ENCODE data around the gene TMEM247.

Gene TMEM247

GRCh38 chr2:46458763-46459500 lies 20.4 kb upstream of the TMEM247 start:
- H3K36me3 ChIP-seq (ENCODE audit: insufficient read depth, low read length), result no peaks in the 10 kb centered on the region
- H3K4me1 ChIP-seq (ENCODE audit: control insufficient read depth, insufficient read depth, low read length, unreplicated experiment), result peaks cover 2% of the 10 kb centered on the region
- H2AFZ ChIP-seq (ENCODE audit: low read length, unreplicated experiment), result no peak overlapping the region
- H3K27me3 ChIP-seq (ENCODE audit: insufficient read depth, low read length), result no peaks in the 10 kb centered on the region
- H3K79me2 ChIP-seq (ENCODE audit: control insufficient read depth, insufficient read depth, low read length, unreplicated experiment), result no peaks in the 10 kb centered on the region
- H3K4me3 ChIP-seq (ENCODE audit: low read depth, low read length), result no peak overlapping the region
- H3K27ac ChIP-seq (ENCODE audit: low read depth, low read length), result no peak overlapping the region

- Histone ChIP-seq H3K4me1 (ENCODE audit: control insufficient read depth, insufficient read depth, low read length, unreplicated experiment) (peaks cover 2% of the 10 kb centered on the region), H3K27me3 (ENCODE audit: insufficient read depth, low read length) (no peaks in the 10 kb centered on the region), H3K36me3 (ENCODE audit: insufficient read depth, low read length) (no peaks in the 10 kb centered on the region), H3K79me2 (ENCODE audit: control insufficient read depth, insufficient read depth, low read length, unreplicated experiment) (no peaks in the 10 kb centered on the region), H2AFZ (ENCODE audit: low read length, unreplicated experiment) (no peak overlapping the region), H3K27ac (ENCODE audit: low read depth, low read length) (no peak overlapping the region), H3K4me3 (ENCODE audit: low read depth, low read length) (no peak overlapping the region)
Measured at GRCh38 chr2:46459694-46460093, 19.7 kb upstream of the TMEM247 start.

- no peak overlapping the region for H3K4me3 ChIP-seq (ENCODE audit: low read depth, low read length)
- H3K36me3 ChIP-seq (ENCODE audit: insufficient read depth, low read length), result no peaks in the 10 kb centered on the region
- no peaks in the 10 kb centered on the region for H3K79me2 ChIP-seq (ENCODE audit: control insufficient read depth, insufficient read depth, low read length, unreplicated experiment)
- no peak overlapping the region for H3K27ac ChIP-seq (ENCODE audit: low read depth, low read length)
- H3K4me1 ChIP-seq (ENCODE audit: control insufficient read depth, insufficient read depth, low read length, unreplicated experiment), result peaks cover 2% of the 10 kb centered on the region
- no peaks in the 10 kb centered on the region for H3K27me3 ChIP-seq (ENCODE audit: insufficient read depth, low read length)
- no peak overlapping the region for H2AFZ ChIP-seq (ENCODE audit: low read length, unreplicated experiment)
Measured at GRCh38 chr2:46460241-46460921, 19.0 kb upstream of the TMEM247 start.

GRCh38 chr2:46461011-46461674 lies 18.2 kb upstream of the TMEM247 start:
- Histone ChIP-seq H3K27ac (ENCODE audit: low read depth, low read length) (no peak overlapping the region), H3K4me3 (ENCODE audit: low read depth, low read length) (no peak overlapping the region), H2AFZ (ENCODE audit: low read length, unreplicated experiment) (no peak overlapping the region), H3K4me1 (ENCODE audit: control insufficient read depth, insufficient read depth, low read length, unreplicated experiment) (peaks cover 2% of the 10 kb centered on the region), H3K79me2 (ENCODE audit: control insufficient read depth, insufficient read depth, low read length, unreplicated experiment) (no peaks in the 10 kb centered on the region), H3K27me3 (ENCODE audit: insufficient read depth, low read length) (no peaks in the 10 kb centered on the region), H3K36me3 (ENCODE audit: insufficient read depth, low read length) (no peaks in the 10 kb centered on the region)

- Histone ChIP-seq H3K79me2 (ENCODE audit: control insufficient read depth, insufficient read depth, low read length, unreplicated experiment) (no peaks in the 10 kb centered on the region), H2AFZ (ENCODE audit: low read length, unreplicated experiment) (no peak overlapping the region), H3K27me3 (ENCODE audit: insufficient read depth, low read length) (no peaks in the 10 kb centered on the region), H3K36me3 (ENCODE audit: insufficient read depth, low read length) (no peaks in the 10 kb centered on the region), H3K27ac (ENCODE audit: low read depth, low read length) (no peak overlapping the region), H3K4me3 (ENCODE audit: low read depth, low read length) (no peak overlapping the region), H3K4me1 (ENCODE audit: control insufficient read depth, insufficient read depth, low read length, unreplicated experiment) (peaks cover 2% of the 10 kb centered on the region)
Measured at GRCh38 chr2:46461709-46462171, 17.6 kb upstream of the TMEM247 start.

GRCh38 chr2:46462936-46463335 lies 16.4 kb upstream of the TMEM247 start:
- peaks cover 2% of the 10 kb centered on the region for H3K4me1 ChIP-seq (ENCODE audit: control insufficient read depth, insufficient read depth, low read length, unreplicated experiment)
- H3K79me2 ChIP-seq (ENCODE audit: control insufficient read depth, insufficient read depth, low read length, unreplicated experiment), result no peaks in the 10 kb centered on the region
- no peak overlapping the region for H3K4me3 ChIP-seq (ENCODE audit: low read depth, low read length)
- no peaks in the 10 kb centered on the region for H3K27me3 ChIP-seq (ENCODE audit: insufficient read depth, low read length)
- H2AFZ ChIP-seq (ENCODE audit: low read length, unreplicated experiment), result no peak overlapping the region
- no peaks in the 10 kb centered on the region for H3K36me3 ChIP-seq (ENCODE audit: insufficient read depth, low read length)
- no peak overlapping the region for H3K27ac ChIP-seq (ENCODE audit: low read depth, low read length)

- H3K36me3 ChIP-seq (ENCODE audit: insufficient read depth, low read length), result no peaks in the 10 kb centered on the region
- no peak overlapping the region for H3K4me3 ChIP-seq (ENCODE audit: low read depth, low read length)
- no peaks in the 10 kb centered on the region for H3K79me2 ChIP-seq (ENCODE audit: control insufficient read depth, insufficient read depth, low read length, unreplicated experiment)
- no peak overlapping the region for H2AFZ ChIP-seq (ENCODE audit: low read length, unreplicated experiment)
- no peaks in the 10 kb centered on the region for H3K27me3 ChIP-seq (ENCODE audit: insufficient read depth, low read length)
- H3K27ac ChIP-seq (ENCODE audit: low read depth, low read length), result no peak overlapping the region
- H3K4me1 ChIP-seq (ENCODE audit: control insufficient read depth, insufficient read depth, low read length, unreplicated experiment), result no peaks in the 10 kb centered on the region
Measured at GRCh38 chr2:46469116-46469515, 10.2 kb upstream of the TMEM247 start.

- H2AFZ ChIP-seq (ENCODE audit: low read length, unreplicated experiment), result no peak overlapping the region
- H3K36me3 ChIP-seq (ENCODE audit: insufficient read depth, low read length), result no peaks in the 10 kb centered on the region
- no peak overlapping the region for H3K4me3 ChIP-seq (ENCODE audit: low read depth, low read length)
- H3K27ac ChIP-seq (ENCODE audit: low read depth, low read length), result no peak overlapping the region
- no peaks in the 10 kb centered on the region for H3K4me1 ChIP-seq (ENCODE audit: control insufficient read depth, insufficient read depth, low read length, unreplicated experiment)
- H3K79me2 ChIP-seq (ENCODE audit: control insufficient read depth, insufficient read depth, low read length, unreplicated experiment), result no peaks in the 10 kb centered on the region
- no peaks in the 10 kb centered on the region for H3K27me3 ChIP-seq (ENCODE audit: insufficient read depth, low read length)
Measured at GRCh38 chr2:46469700-46470099, 9.7 kb upstream of the TMEM247 start.

- Histone ChIP-seq H3K27ac (ENCODE audit: low read depth, low read length) (no peak overlapping the region), H2AFZ (ENCODE audit: low read length, unreplicated experiment) (no peak overlapping the region), H3K27me3 (ENCODE audit: insufficient read depth, low read length) (no peaks in the 10 kb centered on the region), H3K4me3 (ENCODE audit: low read depth, low read length) (no peak overlapping the region), H3K36me3 (ENCODE audit: insufficient read depth, low read length) (no peaks in the 10 kb centered on the region), H3K4me1 (ENCODE audit: control insufficient read depth, insufficient read depth, low read length, unreplicated experiment) (no peaks in the 10 kb centered on the region), H3K79me2 (ENCODE audit: control insufficient read depth, insufficient read depth, low read length, unreplicated experiment) (no peaks in the 10 kb centered on the region)
Measured at GRCh38 chr2:46470114-46470628, 9.2 kb upstream of the TMEM247 start.

- Histone ChIP-seq H3K27ac (ENCODE audit: low read depth, low read length) (no peak overlapping the region), H3K4me3 (ENCODE audit: low read depth, low read length) (no peak overlapping the region), H3K4me1 (ENCODE audit: control insufficient read depth, insufficient read depth, low read length, unreplicated experiment) (no peaks in the 10 kb centered on the region), H2AFZ (ENCODE audit: low read length, unreplicated experiment) (no peak overlapping the region), H3K27me3 (ENCODE audit: insufficient read depth, low read length) (no peaks in the 10 kb centered on the region), H3K36me3 (ENCODE audit: insufficient read depth, low read length) (no peaks in the 10 kb centered on the region), H3K79me2 (ENCODE audit: control insufficient read depth, insufficient read depth, low read length, unreplicated experiment) (no peaks in the 10 kb centered on the region)
Measured at GRCh38 chr2:46471019-46471583, 8.3 kb upstream of the TMEM247 start.

Data from ACC112 (cell line).